Mesendoderm (in vitro differentiated cells): ENCODE results near the gene DPH2.

Source experiments
- DNase-seq: peaks from one replicate; pipeline ENCODE4 v3.0.0; 2013
- H2AK5ac ChIP-seq: 2 replicates; pipeline ENCODE4 v1.6.1; 2013; ENCODE audit warnings: low read length, inconsistent platforms
- H2BK120ac ChIP-seq: 2 replicates; pipeline ENCODE4 v1.6.1; 2013; ENCODE audit warnings: low read depth, mild to moderate bottlenecking, low read length, moderate library complexity, mixed read lengths
- H2BK15ac ChIP-seq: replicated peaks from 2 replicates; pipeline ENCODE4 v1.6.1; 2013; ENCODE audit warnings: low read depth, mild to moderate bottlenecking, moderate library complexity
- H2BK5ac ChIP-seq: 2 replicates; pipeline ENCODE4 v1.6.1; 2013; ENCODE audit warnings: low read length, inconsistent platforms
- H3K18ac ChIP-seq: 2 replicates; pipeline ENCODE4 v1.6.1; 2013; ENCODE audit warnings: mild to moderate bottlenecking, low read length, mixed read lengths
- H3K23ac ChIP-seq: one replicate; pipeline ENCODE4 v1.6.1; 2013; ENCODE audit warnings: low read length
- H3K27ac ChIP-seq: 2 replicates; pipeline ENCODE4 v1.5.1; 2013; ENCODE audit warnings: low read depth, mild to moderate bottlenecking, inconsistent platforms, low read length, moderate library complexity
- H3K27me3 ChIP-seq: 2 replicates; pipeline ENCODE4 v1.6.1; 2013; ENCODE audit warnings: low read length, control low read depth, mild to moderate bottlenecking, inconsistent platforms; ENCODE audit not compliant: insufficient read depth, poor library complexity
- H3K36me3 ChIP-seq: 2 replicates; pipeline ENCODE4 v1.6.1; 2013; ENCODE audit warnings: low read length, inconsistent platforms; ENCODE audit not compliant: control insufficient read depth, insufficient read depth
- H3K4ac ChIP-seq: one replicate; pipeline ENCODE4 v1.6.1; 2013; ENCODE audit warnings: low read depth, mild to moderate bottlenecking, low read length, moderate library complexity
- H3K4me1 ChIP-seq: 2 replicates; pipeline ENCODE4 v1.6.1; 2013; ENCODE audit warnings: low read depth, low read length, inconsistent platforms; ENCODE audit not compliant: control insufficient read depth
- H3K4me2 ChIP-seq: 2 replicates; pipeline ENCODE4 v1.6.1; 2013; ENCODE audit warnings: low read length
- H3K4me3 ChIP-seq: 2 replicates; pipeline ENCODE4 v1.5.1; 2013; ENCODE audit warnings: mild to moderate bottlenecking, low read length
- H3K56ac ChIP-seq: one replicate; pipeline ENCODE4 v1.6.1; 2013; ENCODE audit warnings: low read length
- H3K79me1 ChIP-seq: 2 replicates; pipeline ENCODE4 v1.6.1; 2013; ENCODE audit warnings: low read length, inconsistent platforms
- H3K79me2 ChIP-seq: 2 replicates; pipeline ENCODE4 v1.6.1; 2013; ENCODE audit warnings: mild to moderate bottlenecking, low read length; ENCODE audit not compliant: control insufficient read depth, insufficient read depth
- H3K9ac ChIP-seq: 2 replicates; pipeline ENCODE4 v1.6.1; 2013; ENCODE audit warnings: low read length, inconsistent platforms
- H4K5ac ChIP-seq: one replicate; pipeline ENCODE4 v1.6.1; 2013; ENCODE audit warnings: low read length
- H4K8ac ChIP-seq: one replicate; pipeline ENCODE4 v1.6.1; 2013; ENCODE audit warnings: low read depth, mild to moderate bottlenecking, control low read depth, low read length, moderate library complexity
- WGBS: extraction: QIAGEN DNeasy Blood & Tissue Kit; methylation state at CpG from one replicate; pipeline ENCODE4 v1.1.7; 2013; ENCODE audit warnings: low lambda C conversion rate, missing lambda C conversion rate; ENCODE audit not compliant: insufficient coverage; ENCODE audit errors: extremely low coverage; 5-methylcytosine and 5-hydroxymethylcytosine counted together

Gene DPH2

DNA sequence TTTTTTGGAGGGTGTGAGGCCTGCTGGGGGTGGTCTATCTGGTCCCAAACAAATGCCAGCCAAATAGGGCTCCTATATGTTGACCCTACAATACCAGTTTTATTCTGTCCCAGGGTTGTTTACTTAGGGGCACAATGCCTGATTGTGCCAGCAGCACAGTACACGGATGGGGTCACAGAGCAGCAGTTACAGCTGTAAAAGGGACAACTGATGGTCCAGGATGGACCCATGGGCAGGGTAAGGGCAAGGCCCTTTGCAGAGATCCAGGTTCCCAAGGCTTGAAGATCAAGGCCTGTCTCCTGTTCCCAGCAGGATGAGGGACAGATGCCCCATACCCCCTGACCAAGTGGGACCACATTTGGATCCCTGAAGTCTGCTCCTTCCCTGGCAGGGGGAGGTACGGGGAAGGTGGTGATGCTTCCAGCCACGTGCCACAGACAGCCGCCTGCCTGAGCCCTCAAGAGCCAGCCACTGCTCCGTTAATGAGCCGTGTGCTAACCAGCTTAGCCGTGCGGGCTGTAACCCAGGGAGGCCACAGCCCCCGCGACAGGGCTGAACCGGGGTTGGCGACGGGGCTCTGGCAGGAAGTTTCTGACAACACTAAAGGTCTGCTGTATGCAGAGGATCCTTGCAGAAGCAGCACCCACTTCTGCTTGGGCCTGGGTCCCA is 43.3 kb downstream of the DPH2 start:
- Histone ChIP-seq H2BK5ac (no peak overlapping the region), H3K4me3 (no peak overlapping the region), H3K27ac (no peak overlapping the region), H3K79me2 (no peaks in the 10 kb centered on the region), H3K4me2 (no peak overlapping the region), H2BK15ac (no peak overlapping the region), H2BK120ac (no peak overlapping the region), H3K4ac (no peak overlapping the region), H3K23ac (no peak overlapping the region), H4K8ac (no peak overlapping the region), H3K79me1 (no peaks in the 10 kb centered on the region), H2AK5ac (no peak overlapping the region), H3K9ac (no peak overlapping the region), H3K4me1 (no peaks in the 10 kb centered on the region), H3K56ac (no peak overlapping the region), H4K5ac (no peak overlapping the region), H3K27me3 (no peaks in the 10 kb centered on the region), H3K18ac (no peak overlapping the region), H3K36me3 (peaks cover 3% of the 10 kb centered on the region)
- no peak for DNase-seq
- WGBS, result no CpG with 5 or more reads among the region's 13 CpGs

DNA sequence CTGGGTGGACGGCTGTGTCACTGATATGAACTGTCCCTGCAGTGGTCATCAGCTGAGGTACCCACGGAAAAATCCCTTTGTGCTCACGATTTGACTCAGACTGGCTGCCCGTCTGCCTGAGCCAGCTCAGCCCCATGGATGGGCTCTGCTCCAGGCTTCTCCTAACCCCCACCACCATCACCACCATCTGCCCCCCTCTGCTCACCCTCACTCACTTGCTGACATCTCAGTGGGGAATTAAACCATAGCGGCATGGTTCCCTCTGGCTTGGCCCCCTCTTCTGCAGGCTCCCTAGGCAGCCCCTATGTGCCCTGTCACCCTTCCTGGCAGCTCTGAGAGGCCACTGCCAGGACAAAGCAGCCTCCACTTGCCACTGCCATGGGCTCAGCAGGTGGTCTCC is 44.1 kb downstream of the DPH2 start:
- H3K36me3 ChIP-seq, result no peaks in the 10 kb centered on the region
- H3K27ac ChIP-seq, result no peak overlapping the region
- H3K9ac ChIP-seq, result no peak overlapping the region
- no peak for DNase-seq
- H3K23ac ChIP-seq, result no peak overlapping the region
- no peak overlapping the region for H3K4me3 ChIP-seq
- no peaks in the 10 kb centered on the region for H3K27me3 ChIP-seq
- no peak overlapping the region for H4K8ac ChIP-seq
- no peaks in the 10 kb centered on the region for H3K79me1 ChIP-seq
- H3K4me2 ChIP-seq, result no peak overlapping the region
- WGBS, result no CpG with 5 or more reads among the region's 5 CpGs
- H3K56ac ChIP-seq, result no peak overlapping the region
- H2BK120ac ChIP-seq, result no peak overlapping the region
- no peak overlapping the region for H2BK15ac ChIP-seq
- no peak overlapping the region for H3K4ac ChIP-seq
- no peaks in the 10 kb centered on the region for H3K4me1 ChIP-seq
- no peak overlapping the region for H2AK5ac ChIP-seq
- H3K18ac ChIP-seq, result no peak overlapping the region
- no peak overlapping the region for H2BK5ac ChIP-seq
- no peaks in the 10 kb centered on the region for H3K79me2 ChIP-seq
- H4K5ac ChIP-seq, result no peak overlapping the region

DNA sequence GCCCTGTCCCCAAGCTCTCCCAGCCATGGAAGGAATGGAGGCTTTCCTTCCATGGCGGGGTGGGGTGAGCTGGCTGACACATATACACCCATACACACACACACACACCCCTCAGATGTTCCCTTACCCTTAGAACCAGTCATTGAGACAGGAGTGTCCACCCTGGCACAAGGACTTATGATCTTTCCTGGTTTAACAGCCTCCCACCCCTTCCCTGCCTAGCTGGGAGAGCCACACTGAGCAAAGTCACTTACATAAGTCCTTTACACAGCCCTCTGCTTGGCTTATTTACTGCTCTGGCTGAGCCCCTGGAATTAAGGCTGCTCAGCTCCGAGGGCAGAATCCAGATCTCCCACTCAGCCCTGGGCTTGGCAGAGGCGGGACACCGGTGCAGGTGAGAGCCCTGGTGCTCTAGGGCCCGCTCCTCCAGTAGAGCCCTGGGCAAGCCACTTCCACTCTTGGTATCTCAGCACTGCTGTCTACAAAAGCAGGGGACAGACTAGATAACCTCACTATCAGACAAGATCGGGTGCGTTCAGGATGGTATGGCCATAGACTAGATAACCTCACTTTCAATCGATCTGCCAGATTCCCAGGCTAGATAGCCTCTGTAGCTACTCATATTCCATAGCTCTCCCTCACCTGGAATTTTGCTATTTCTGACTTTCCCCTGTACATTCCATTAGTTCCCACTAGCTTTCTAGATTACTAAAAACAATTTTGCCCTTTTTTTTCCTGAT is 44.7 kb downstream of the DPH2 start:
- H3K4me2 ChIP-seq, result no peak overlapping the region
- no peak overlapping the region for H3K18ac ChIP-seq
- H3K4me3 ChIP-seq, result no peak overlapping the region
- H3K27ac ChIP-seq, result no peak overlapping the region
- no peaks in the 10 kb centered on the region for H3K27me3 ChIP-seq
- no peak overlapping the region for H3K4ac ChIP-seq
- no peak overlapping the region for H3K23ac ChIP-seq
- no peak overlapping the region for H4K5ac ChIP-seq
- no CpG with 5 or more reads among the region's 8 CpGs for WGBS
- no peaks in the 10 kb centered on the region for H3K4me1 ChIP-seq
- H3K9ac ChIP-seq, result no peak overlapping the region
- no peak overlapping the region for H3K56ac ChIP-seq
- H2BK5ac ChIP-seq, result no peak overlapping the region
- H3K79me2 ChIP-seq, result no peaks in the 10 kb centered on the region
- no peaks in the 10 kb centered on the region for H3K36me3 ChIP-seq
- DNase-seq, result no peak
- H2AK5ac ChIP-seq, result no peak overlapping the region
- no peak overlapping the region for H2BK120ac ChIP-seq
- no peaks in the 10 kb centered on the region for H3K79me1 ChIP-seq
- no peak overlapping the region for H2BK15ac ChIP-seq
- H4K8ac ChIP-seq, result no peak overlapping the region

DNA sequence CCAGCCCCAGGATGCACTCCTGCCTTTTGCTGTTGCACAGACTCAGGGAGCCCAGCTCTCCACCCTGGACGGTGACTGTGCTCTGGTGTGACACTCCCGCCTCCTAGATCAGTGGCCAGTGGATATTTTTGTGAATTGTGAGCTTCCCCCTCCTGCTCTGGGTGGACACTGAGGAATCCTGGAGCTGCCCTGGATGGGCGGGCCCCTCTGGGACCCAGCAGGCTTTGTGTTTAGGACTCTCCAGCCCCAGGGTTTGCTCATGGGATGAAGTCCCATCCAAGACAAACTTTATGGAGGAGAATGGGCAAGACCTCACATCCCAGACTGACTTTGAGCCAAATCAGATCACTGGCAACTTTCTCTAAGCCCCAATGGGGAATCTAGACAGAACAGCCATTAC is 45.4 kb downstream of the DPH2 start:
- no peak overlapping the region for H3K18ac ChIP-seq
- no CpG with 5 or more reads among the region's 3 CpGs for WGBS

DNA sequence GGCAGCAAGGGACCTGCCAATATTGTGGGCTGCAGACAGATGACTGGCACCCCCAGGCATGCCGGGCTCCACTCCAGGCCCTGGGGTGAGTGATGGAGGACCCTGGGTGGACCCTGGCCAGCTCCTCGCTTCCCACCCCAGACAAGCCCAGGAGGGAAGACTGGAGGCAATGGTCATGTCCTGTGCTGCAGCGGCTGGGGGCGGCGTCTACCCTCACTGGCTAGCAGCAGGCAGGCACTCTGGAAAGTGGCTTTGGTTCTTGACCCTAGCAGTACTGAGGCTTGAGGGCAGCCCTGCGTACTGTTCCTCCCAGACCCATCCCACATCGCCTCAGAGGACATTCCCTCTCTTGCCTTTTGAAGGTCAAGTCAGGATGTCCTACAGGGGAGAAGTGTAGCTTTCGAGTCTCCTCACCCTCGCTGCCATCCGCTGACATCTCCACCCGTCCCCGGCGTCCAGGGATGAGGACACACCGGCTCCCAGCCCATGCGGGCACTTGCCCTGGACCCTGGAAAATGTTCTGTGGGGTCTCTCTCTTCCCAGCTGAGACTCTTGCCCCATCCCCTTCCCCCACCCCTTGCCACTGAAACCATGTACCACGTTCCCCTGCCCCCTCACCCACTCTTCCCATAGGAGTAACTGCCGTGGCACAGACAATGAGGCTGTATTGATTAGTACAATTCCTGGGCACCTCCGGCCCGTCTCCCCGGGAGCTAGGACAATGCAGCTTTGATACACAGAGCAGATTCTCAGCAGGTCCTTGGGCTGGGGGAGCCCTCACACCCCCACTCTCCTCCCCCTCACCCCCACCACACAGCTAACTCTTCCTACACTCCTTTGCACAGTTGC is 46.5 kb downstream of the DPH2 start:
- no peak overlapping the region for H3K4ac ChIP-seq

More for the DNA sequence above, 45.4 kb downstream of the DPH2 start:
- Histone ChIP-seq H4K5ac (no peak overlapping the region), H3K4me2 (no peak overlapping the region), H2BK15ac (no peak overlapping the region), H3K56ac (no peak overlapping the region), H3K27me3 (no peaks in the 10 kb centered on the region), H3K4me3 (no peak overlapping the region), H2BK120ac (no peak overlapping the region), H3K36me3 (no peaks in the 10 kb centered on the region), H3K79me1 (no peaks in the 10 kb centered on the region), H3K79me2 (no peaks in the 10 kb centered on the region), H3K23ac (no peak overlapping the region), H2BK5ac (no peak overlapping the region), H3K4ac (no peak overlapping the region), H3K9ac (no peak overlapping the region), H3K4me1 (no peaks in the 10 kb centered on the region), H4K8ac (no peak overlapping the region), H2AK5ac (no peak overlapping the region), H3K27ac (no peak overlapping the region)
- DNase-seq, result no peak

More for the DNA sequence above, 46.5 kb downstream of the DPH2 start:
- H4K8ac ChIP-seq, result no peak overlapping the region
- no CpG with 5 or more reads among the region's 20 CpGs for WGBS
- no peak overlapping the region for H3K18ac ChIP-seq
- H2BK15ac ChIP-seq, result no peak overlapping the region
- no peak for DNase-seq
- no peak overlapping the region for H4K5ac ChIP-seq
- H3K79me1 ChIP-seq, result no peaks in the 10 kb centered on the region
- no peak overlapping the region for H3K4me3 ChIP-seq
- H3K36me3 ChIP-seq, result no peaks in the 10 kb centered on the region
- no peak overlapping the region for H3K23ac ChIP-seq
- H3K27ac ChIP-seq, result no peak overlapping the region
- H3K79me2 ChIP-seq, result no peaks in the 10 kb centered on the region
- H3K4me1 ChIP-seq, result no peaks in the 10 kb centered on the region
- H3K56ac ChIP-seq, result no peak overlapping the region
- no peak overlapping the region for H3K9ac ChIP-seq
- H2BK5ac ChIP-seq, result no peak overlapping the region
- no peak overlapping the region for H2BK120ac ChIP-seq
- H3K4me2 ChIP-seq, result no peak overlapping the region
- H3K27me3 ChIP-seq, result no peaks in the 10 kb centered on the region
- no peak overlapping the region for H2AK5ac ChIP-seq
